ENCODE measurements around the gene ITGA3.
"Not testable (repeated sequence)": the region's sequence is repeated elsewhere in the genome, so short reads cannot be mapped to it uniquely, and the experiment has no call there.

The ITGA3 gene

DNA sequence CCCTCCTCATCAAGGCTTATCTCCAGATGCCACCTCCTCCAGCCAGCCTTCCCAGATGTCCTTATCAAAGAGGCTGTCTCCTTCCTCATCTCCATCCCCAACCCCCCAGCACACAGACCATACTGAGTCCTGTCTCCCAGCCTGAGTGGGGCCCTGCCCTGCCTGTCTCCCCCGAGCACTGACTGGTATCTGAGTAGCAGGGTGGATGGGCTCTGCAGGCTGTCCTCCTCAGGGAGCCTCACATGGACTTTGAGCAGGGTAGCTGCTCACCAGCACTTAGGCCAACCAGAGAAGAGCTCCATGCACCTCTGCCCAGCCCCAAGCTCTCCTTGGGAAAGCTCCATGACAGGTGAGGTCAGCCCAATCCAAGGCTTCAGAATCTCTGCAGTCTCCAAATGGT lies 20.0 kb upstream of the ITGA3 start:
- H3K27ac ChIP-seq (ENCODE audit: low read depth, low read length): no peak overlapping the region
- H3K4me1 ChIP-seq (ENCODE audit: control insufficient read depth, insufficient read depth, low read length): no peaks in the 10 kb centered on the region
- no peak overlapping the region for H3K4me3 ChIP-seq (ENCODE audit: low read depth, low read length)
- no peaks in the 10 kb centered on the region for H3K27me3 ChIP-seq (ENCODE audit: control insufficient read depth, insufficient read depth, low read length)
- no peaks in the 10 kb centered on the region for H3K36me3 ChIP-seq (ENCODE audit: control insufficient read depth, insufficient read depth, low read length)
- H3K9me3 ChIP-seq (ENCODE audit: control insufficient read depth, insufficient read depth, low read length): no peaks in the 10 kb centered on the region
- H3K9ac ChIP-seq (ENCODE audit: low read depth, low read length): no peak overlapping the region

GRCh38 chr17:50036455-50037261 lies 19.3 kb upstream of the ITGA3 start:
- Histone ChIP-seq H3K27me3 (ENCODE audit: control insufficient read depth, insufficient read depth, low read length) (no peaks in the 10 kb centered on the region), H3K36me3 (ENCODE audit: control insufficient read depth, insufficient read depth, low read length) (no peaks in the 10 kb centered on the region), H3K4me3 (ENCODE audit: low read depth, low read length) (no peak overlapping the region), H3K4me1 (ENCODE audit: control insufficient read depth, insufficient read depth, low read length) (no peaks in the 10 kb centered on the region), H3K9me3 (ENCODE audit: control insufficient read depth, insufficient read depth, low read length) (no peaks in the 10 kb centered on the region), H3K9ac (ENCODE audit: low read depth, low read length) (no peak overlapping the region), H3K27ac (ENCODE audit: low read depth, low read length) (no peak overlapping the region)

DNA sequence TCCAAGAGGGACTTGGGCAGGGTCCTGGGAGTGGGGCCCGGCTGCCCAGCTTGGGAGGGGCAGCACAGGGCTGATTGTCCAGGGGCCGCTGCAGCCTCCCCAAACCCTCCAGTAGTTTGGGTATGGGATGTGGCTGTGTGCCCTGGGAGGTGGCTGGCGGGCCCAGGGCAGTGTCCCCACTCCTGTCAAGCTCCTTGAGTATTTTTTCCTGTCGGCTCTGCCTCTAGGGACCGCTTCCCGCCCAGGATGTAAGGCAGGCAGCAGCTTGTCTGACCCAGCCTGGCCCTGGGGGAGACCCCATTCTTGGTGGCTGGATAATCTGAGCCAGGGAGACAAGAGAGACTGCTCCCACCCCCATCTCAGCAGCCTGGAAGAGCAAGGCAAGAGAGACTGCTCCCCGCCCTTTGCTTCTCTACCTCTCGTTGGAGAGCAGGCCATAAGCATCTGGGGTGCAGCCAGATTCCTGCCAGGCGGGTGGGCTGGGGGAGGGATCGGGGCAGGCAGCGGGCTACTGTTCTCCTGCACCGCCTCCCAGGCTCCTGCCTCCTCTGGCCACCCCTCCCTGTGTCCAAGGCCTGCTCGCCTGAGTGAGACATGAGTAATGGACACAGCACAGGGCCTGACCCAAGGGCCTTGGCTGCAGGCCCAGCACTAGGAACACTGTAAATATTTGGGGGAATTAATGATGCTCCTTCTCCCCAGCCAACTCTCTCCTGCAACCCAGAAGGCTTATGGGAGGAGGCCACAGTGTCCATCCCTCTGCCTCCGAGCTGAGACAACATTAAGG lies 18.4 kb upstream of the ITGA3 start:
- no peaks in the 10 kb centered on the region for H3K4me1 ChIP-seq (ENCODE audit: control insufficient read depth, insufficient read depth, low read length)
- no peak overlapping the region for H3K27ac ChIP-seq (ENCODE audit: low read depth, low read length)
- H3K4me3 ChIP-seq (ENCODE audit: low read depth, low read length): no peak overlapping the region
- no peaks in the 10 kb centered on the region for H3K9me3 ChIP-seq (ENCODE audit: control insufficient read depth, insufficient read depth, low read length)
- no peak overlapping the region for H3K9ac ChIP-seq (ENCODE audit: low read depth, low read length)
- no peaks in the 10 kb centered on the region for H3K27me3 ChIP-seq (ENCODE audit: control insufficient read depth, insufficient read depth, low read length)
- H3K36me3 ChIP-seq (ENCODE audit: control insufficient read depth, insufficient read depth, low read length): no peaks in the 10 kb centered on the region

DNA sequence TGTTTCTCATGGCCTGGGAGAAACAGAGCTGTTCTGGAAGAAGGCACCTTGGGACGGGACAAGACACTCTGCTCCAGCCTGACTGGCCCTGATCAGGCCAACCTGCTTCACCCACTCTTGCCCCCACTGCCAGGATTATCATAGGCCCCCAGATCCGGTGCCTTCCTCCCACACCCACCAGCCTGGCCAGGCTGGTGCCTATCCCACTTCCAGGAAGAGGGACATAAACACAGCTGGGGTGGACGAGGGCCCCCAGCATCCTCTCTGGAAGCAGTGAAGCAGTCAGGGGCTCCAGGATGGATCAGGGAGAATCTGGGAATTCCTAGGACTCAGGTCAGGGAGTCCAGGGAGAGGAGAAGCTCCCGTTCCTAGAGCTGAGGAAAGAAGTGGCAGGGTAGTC lies 16.9 kb upstream of the ITGA3 start:
- H3K9me3 ChIP-seq (ENCODE audit: control insufficient read depth, insufficient read depth, low read length): no peaks in the 10 kb centered on the region
- H3K4me3 ChIP-seq (ENCODE audit: low read depth, low read length): no peak overlapping the region
- no peak overlapping the region for H3K9ac ChIP-seq (ENCODE audit: low read depth, low read length)
- H3K4me1 ChIP-seq (ENCODE audit: control insufficient read depth, insufficient read depth, low read length): no peaks in the 10 kb centered on the region
- no peaks in the 10 kb centered on the region for H3K27me3 ChIP-seq (ENCODE audit: control insufficient read depth, insufficient read depth, low read length)
- H3K27ac ChIP-seq (ENCODE audit: low read depth, low read length): no peak overlapping the region
- no peaks in the 10 kb centered on the region for H3K36me3 ChIP-seq (ENCODE audit: control insufficient read depth, insufficient read depth, low read length)

GRCh38 chr17:50040496-50040895 lies 15.4 kb upstream of the ITGA3 start:
- not testable (repeated sequence) for H3K27me3 ChIP-seq (ENCODE audit: control insufficient read depth, insufficient read depth, low read length); H3K4me3 ChIP-seq (ENCODE audit: low read depth, low read length); H3K27ac ChIP-seq (ENCODE audit: low read depth, low read length); H3K36me3 ChIP-seq (ENCODE audit: control insufficient read depth, insufficient read depth, low read length); H3K9ac ChIP-seq (ENCODE audit: low read depth, low read length); H3K9me3 ChIP-seq (ENCODE audit: control insufficient read depth, insufficient read depth, low read length); H3K4me1 ChIP-seq (ENCODE audit: control insufficient read depth, insufficient read depth, low read length)

DNA sequence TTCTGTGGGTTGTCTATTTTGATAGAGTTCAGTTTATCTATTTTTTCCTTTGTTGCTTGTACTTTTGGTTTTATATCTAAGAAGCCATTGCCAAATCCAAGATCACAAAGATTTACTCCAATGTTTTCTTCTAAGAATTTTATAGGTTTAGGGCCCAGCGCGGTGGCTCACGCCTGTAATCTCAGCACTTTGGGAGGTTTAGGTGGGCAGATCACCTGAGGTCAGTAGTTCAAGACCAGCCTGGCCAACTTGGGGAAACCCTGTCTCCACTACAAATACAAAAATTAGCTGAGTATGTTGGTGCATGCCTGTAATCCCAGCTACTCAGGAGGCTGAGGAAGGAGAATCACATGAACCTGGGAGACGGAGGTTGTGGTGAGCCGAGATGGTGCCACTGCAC lies 13.7 kb upstream of the ITGA3 start:
- no peaks in the 10 kb centered on the region for H3K36me3 ChIP-seq (ENCODE audit: control insufficient read depth, insufficient read depth, low read length)
- H3K4me1 ChIP-seq (ENCODE audit: control insufficient read depth, insufficient read depth, low read length): no peaks in the 10 kb centered on the region
- no peak overlapping the region for H3K9ac ChIP-seq (ENCODE audit: low read depth, low read length)
- no peak overlapping the region for H3K4me3 ChIP-seq (ENCODE audit: low read depth, low read length)
- no peak overlapping the region for H3K27ac ChIP-seq (ENCODE audit: low read depth, low read length)
- no peaks in the 10 kb centered on the region for H3K27me3 ChIP-seq (ENCODE audit: control insufficient read depth, insufficient read depth, low read length)
- no peaks in the 10 kb centered on the region for H3K9me3 ChIP-seq (ENCODE audit: control insufficient read depth, insufficient read depth, low read length)

DNA sequence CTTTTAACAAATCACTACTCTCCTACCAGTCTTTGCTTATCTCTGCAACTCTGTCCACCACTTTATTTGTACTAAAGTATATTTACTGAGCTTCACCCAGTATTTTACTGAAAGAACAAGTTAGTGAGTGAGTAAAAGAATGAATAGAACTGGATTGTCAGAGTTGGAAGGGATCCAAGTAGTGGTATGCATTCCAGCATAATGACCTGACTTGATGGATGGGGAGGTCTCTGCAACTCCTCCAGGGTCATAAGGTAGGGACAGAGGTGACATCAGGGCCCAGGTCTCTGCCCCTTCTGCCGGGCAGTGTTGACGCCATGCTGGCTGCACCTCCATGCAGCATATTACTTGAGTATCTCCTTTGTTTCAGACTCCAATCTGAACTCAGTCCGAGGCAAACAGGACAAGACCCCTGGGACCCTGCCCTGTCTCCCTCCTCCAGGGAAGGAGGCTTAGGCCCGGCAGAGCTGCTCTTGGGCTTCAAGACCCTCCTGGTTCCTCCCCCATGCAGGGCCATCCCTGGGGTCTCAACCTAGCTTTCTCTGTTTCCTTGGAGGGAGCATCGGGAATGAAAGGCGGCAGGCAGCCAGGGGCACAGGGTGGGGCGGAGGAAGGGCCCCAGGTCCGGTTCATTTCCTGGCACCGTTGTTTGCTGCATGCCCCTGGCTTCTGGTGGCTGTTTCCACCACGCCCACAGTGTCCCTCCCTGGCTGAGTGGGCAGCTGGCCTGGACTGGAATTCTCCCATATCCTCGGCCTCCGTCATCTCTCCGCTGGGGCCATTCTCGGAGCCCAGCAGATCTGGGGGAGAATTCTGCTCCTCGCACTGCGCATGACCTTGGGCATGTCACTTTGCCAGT lies 12.4 kb upstream of the ITGA3 start:
- Histone ChIP-seq H3K4me3 (ENCODE audit: low read depth, low read length) (no peak overlapping the region), H3K36me3 (ENCODE audit: control insufficient read depth, insufficient read depth, low read length) (no peaks in the 10 kb centered on the region), H3K4me1 (ENCODE audit: control insufficient read depth, insufficient read depth, low read length) (no peaks in the 10 kb centered on the region)

GRCh38 chr17:50044483-50044882 lies 11.4 kb upstream of the ITGA3 start:
- Histone ChIP-seq H3K27me3 (ENCODE audit: control insufficient read depth, insufficient read depth, low read length) (no peaks in the 10 kb centered on the region), H3K9ac (ENCODE audit: low read depth, low read length) (no peak overlapping the region), H3K9me3 (ENCODE audit: control insufficient read depth, insufficient read depth, low read length) (no peaks in the 10 kb centered on the region), H3K36me3 (ENCODE audit: control insufficient read depth, insufficient read depth, low read length) (no peaks in the 10 kb centered on the region), H3K4me3 (ENCODE audit: low read depth, low read length) (no peak overlapping the region), H3K27ac (ENCODE audit: low read depth, low read length) (no peak overlapping the region), H3K4me1 (ENCODE audit: control insufficient read depth, insufficient read depth, low read length) (no peaks in the 10 kb centered on the region)

More for the DNA sequence above, 12.4 kb upstream of the ITGA3 start:
- no peaks in the 10 kb centered on the region for H3K27me3 ChIP-seq (ENCODE audit: control insufficient read depth, insufficient read depth, low read length)
- no peak overlapping the region for H3K9ac ChIP-seq (ENCODE audit: low read depth, low read length)
- H3K27ac ChIP-seq (ENCODE audit: low read depth, low read length): no peak overlapping the region
- H3K9me3 ChIP-seq (ENCODE audit: control insufficient read depth, insufficient read depth, low read length): no peaks in the 10 kb centered on the region

DNA sequence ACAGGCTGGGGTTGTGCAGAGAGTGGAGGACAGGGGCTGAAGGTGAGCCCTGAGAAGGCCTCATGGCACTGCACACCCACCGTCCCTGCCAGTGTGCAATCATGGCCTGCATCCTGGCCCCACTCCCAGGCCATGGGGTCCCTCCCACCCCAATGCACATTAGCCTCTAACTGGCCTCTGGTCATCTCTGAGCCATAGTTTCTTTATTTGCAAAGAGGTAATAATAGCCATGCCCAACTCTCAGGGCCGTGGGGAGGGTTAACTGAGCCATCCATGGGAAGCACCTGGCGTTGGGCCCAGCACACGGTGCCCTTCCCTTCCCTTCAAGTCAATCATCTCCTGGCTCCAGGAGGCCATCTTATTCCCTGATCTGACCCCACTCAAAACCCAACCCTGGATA lies 10.8 kb upstream of the ITGA3 start:
- no peak overlapping the region for H3K4me3 ChIP-seq (ENCODE audit: low read depth, low read length)
- H3K27me3 ChIP-seq (ENCODE audit: control insufficient read depth, insufficient read depth, low read length): no peaks in the 10 kb centered on the region
- H3K36me3 ChIP-seq (ENCODE audit: control insufficient read depth, insufficient read depth, low read length): no peaks in the 10 kb centered on the region
- no peak overlapping the region for H3K27ac ChIP-seq (ENCODE audit: low read depth, low read length)
- H3K9ac ChIP-seq (ENCODE audit: low read depth, low read length): no peak overlapping the region
- no peaks in the 10 kb centered on the region for H3K4me1 ChIP-seq (ENCODE audit: control insufficient read depth, insufficient read depth, low read length)
- H3K9me3 ChIP-seq (ENCODE audit: control insufficient read depth, insufficient read depth, low read length): no peaks in the 10 kb centered on the region

DNA sequence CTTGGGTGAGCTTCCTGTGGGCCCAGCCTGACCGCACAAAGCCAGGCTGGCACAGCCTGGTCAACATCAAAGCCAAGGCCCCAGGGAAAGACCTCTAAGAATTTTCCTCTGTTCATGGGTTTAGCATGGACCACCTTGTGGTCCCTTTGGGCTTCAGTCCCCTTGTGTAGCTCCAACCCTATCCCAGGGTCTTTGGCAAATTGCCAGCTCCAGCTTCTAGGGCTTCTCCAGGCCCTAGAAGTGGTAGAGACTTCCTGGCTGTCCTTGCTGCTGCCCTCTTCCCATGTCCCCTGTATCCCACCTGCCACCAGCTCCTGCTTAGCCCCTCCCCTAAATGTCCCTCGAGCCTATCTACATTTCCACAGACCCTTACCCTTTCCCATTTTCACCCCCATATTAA lies 9.7 kb upstream of the ITGA3 start:
- no peak overlapping the region for H3K9ac ChIP-seq (ENCODE audit: low read depth, low read length)
- no peaks in the 10 kb centered on the region for H3K36me3 ChIP-seq (ENCODE audit: control insufficient read depth, insufficient read depth, low read length)
- no peak overlapping the region for H3K27ac ChIP-seq (ENCODE audit: low read depth, low read length)
- no peaks in the 10 kb centered on the region for H3K27me3 ChIP-seq (ENCODE audit: control insufficient read depth, insufficient read depth, low read length)
- no peak overlapping the region for H3K4me3 ChIP-seq (ENCODE audit: low read depth, low read length)
- no peaks in the 10 kb centered on the region for H3K9me3 ChIP-seq (ENCODE audit: control insufficient read depth, insufficient read depth, low read length)
- H3K4me1 ChIP-seq (ENCODE audit: control insufficient read depth, insufficient read depth, low read length): peaks cover 8% of the 10 kb centered on the region
